HL-60/S4 (cell line): ENCODE data around the gene GRK6.

ENCODE experiments used
- in situ Hi-C: fragments of 300-500 bp; cut with MboI; formaldehyde crosslinking; loops from 2 replicates; pipeline ENCODE4 v1.14.3; 2022; ENCODE audit warnings: low sequenced_read_pairs

The GRK6 gene

DNA sequence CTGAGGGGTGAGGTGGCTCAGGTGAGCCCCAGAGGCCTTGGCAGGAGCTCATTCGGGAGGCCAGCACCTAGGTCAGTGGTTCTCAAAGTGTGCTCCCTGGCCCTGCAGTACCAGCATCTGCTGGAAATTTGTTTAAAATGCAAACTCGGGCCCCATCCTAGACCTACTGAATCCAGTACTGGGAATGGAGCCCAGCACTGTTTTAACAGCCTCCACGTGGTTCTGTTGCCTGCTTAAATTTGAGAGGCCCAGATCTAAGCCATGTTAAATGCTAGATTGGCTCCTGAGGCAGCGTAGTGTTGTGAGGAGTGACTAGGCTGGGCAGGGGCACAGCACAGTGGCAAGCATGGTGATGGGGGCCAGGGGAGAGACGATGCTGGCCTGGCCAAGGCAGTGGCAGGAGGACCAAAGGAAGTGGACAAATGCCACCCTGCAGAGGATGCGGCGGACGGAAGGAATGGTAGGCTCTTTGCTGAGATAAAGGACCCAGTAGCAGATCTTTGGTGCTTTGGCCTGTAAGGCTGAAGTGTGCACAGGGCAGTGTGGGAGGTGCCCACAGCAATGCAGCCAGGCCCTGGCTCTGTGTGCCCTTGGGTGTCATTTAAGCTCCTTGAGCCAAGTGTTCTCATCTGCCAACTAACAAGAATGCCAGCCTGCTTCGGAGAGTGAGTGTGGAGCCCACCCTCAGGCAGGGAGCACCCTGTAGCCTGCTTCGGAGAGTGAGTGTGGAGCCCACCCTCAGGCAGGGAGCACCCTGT, 24.4 kb downstream of the GRK6 start:
- in situ Hi-C loops, result loop anchor here (5.0 kb wide), 1 partner anchor 59 kb away; no protein-coding TSS in a partner anchor

DNA sequence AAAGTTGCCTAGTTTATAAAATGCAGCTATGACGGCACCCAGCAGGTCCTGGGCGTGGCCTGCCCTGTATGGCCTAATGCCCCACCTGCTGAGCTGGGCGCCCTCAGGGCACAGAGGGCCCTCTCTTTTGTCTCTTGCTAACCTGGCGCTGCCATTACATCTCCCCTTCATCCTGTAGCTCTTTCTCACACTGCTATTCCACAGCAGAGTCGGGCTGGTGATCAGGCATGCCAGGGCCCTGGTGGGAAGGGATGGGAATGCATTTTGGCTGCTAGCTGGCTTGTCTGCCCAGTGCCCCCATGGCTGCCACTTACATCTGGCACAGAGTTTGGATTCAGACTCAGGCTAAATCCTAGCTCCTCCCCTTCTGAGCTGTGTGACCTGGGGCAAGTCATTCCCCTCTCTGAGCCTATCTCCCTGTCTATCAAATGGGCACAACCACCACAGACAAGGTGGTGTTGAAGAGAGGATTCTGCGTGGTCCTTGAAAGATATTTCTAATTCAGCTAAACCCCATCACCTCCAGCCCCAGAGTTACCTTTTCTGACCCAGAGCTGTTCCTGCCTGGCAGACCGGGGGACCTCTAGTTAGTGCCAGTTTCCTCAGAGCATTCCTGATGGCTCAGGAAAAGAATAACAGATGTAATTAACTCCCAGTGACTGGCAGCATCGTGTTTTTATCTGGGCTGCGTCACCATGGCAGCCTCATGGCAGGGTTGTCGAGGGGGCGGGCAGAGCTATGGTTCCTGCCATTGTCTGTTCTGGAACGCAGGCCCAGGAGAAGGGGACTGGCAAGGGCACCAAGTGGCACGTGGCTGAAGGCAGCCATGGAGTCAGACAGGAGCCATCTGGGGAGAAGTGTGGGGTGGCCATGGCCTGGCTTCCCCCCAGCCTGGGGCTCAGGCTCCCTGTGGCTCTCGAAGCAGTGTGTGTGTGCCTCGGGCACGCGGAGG, 26.5 kb downstream of the GRK6 start:
- in situ Hi-C loops, result loop anchor here (5.0 kb wide), 1 partner anchor 61 kb away; no protein-coding TSS in a partner anchor

DNA sequence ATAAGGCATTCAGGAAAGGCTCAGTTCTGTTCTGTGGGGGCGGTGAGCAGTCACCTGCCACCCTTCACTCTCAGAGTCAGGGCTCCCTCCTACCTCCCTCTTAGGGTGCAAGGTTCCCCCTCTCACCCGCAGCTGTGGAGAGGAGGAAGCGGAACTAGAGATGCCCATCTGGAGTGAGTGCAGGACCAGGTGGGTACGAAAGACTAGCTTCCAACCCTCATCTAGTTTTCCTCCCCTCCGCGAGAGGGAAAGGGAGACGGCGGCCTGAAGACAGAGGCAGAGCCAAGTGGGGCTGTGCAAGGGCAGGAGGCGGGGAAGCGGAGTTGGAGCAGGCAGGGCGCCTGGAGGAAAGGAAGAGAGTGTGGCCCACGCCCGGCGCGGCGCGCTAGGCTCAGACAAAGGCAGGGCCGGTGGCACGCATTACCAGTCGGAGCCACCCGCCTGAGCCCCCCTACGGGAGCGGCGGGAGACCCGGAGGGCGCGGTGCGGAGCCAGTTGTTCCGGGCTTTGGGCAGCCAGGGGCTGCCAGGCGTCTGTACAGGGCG, 27.4 kb downstream of the GRK6 start:
- in situ Hi-C loops, result loop anchor here (5.0 kb wide), 1 partner anchor 62 kb away; no protein-coding TSS in a partner anchor

DNA sequence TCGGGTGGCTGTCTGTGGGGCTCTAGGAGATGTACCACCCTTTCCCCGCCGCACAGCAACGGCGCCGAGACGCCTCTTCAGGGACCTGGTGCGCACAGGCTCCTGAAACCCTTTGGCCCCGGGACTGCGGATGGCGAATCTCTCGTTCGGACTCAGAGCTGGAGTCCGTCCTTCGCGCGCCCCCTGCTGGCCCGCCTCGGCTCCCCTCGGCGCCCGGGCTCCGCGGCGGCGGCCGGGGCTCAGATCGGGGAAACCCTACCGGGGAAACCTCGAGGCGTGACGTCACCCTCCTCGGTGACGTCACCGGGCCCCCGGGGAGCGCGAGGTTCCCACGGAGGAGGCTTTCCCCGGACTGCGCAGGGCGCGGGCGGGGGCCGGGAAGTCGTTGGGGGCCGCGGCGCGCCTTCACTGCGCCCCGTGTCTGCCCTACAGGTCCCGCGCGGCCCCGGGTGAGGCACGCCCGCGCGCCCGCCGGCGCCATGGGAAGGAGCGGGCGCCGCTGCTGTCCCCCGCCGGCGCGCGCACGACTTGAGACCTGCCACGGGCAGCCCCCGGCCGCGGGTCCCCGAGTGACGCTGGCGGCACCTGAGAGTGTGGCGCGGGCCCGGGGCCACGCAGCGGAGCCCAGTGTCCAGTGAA, 28.0 kb downstream of the GRK6 start:
- in situ Hi-C loops, result loop anchor here (5.0 kb wide), 1 partner anchor 62 kb away; no protein-coding TSS in a partner anchor

DNA sequence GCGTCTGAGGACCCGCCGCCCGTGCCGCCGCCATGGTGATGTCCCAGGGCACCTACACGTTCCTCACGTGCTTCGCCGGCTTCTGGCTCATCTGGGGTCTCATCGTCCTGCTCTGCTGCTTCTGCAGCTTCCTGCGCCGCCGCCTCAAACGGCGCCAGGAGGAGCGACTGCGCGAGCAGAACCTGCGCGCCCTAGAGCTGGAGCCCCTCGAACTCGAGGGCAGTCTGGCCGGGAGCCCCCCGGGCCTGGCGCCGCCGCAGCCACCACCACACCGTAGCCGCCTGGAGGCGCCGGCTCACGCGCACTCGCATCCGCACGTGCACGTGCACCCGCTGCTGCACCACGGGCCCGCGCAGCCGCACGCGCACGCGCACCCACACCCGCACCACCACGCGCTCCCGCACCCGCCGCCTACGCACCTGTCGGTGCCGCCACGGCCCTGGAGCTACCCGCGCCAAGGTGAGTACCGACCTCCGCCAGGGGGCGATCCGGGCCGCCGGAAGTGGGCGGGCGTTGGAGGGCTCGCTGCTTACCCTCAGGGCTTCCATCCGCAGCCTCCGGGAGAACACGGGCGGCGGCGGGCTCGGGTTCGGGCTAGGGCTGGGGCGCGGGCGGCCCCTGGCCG, 28.7 kb downstream of the GRK6 start:
- in situ Hi-C loops, result no loop called here

DNA sequence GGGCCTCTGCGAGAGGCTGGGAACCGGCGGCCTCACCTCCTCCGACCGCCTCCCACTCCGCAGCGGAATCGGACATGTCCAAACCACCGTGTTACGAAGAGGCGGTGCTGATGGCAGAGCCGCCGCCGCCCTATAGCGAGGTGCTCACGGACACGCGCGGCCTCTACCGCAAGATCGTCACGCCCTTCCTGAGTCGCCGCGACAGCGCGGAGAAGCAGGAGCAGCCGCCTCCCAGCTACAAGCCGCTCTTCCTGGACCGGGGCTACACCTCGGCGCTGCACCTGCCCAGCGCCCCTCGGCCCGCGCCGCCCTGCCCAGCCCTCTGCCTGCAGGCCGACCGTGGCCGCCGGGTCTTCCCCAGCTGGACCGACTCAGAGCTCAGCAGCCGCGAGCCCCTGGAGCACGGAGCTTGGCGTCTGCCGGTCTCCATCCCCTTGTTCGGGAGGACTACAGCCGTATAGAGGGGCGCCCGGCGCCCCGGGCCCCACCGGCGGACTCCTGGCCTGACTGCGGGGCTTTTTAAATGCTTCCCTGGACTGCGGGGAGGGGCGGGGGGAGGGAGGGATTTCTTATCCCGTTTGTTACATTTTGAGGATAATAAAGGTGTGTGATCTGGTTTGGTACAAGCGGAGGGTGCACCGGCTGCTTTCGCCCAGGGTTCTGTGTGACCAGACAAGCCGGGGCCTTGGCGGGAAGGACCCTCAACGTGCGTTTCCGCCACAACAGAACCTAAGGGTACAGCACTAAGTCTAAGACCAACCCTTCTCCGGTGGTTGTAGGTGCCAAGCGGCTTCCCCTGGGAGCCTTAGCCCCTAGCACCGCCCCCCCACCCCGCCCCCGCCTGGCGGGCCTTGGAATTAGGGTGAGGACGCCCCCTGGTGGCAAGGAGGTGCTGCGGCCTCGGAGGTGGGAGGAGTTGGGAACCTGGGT, 29.4 kb downstream of the GRK6 start:
- in situ Hi-C loops, result no loop called here

DNA sequence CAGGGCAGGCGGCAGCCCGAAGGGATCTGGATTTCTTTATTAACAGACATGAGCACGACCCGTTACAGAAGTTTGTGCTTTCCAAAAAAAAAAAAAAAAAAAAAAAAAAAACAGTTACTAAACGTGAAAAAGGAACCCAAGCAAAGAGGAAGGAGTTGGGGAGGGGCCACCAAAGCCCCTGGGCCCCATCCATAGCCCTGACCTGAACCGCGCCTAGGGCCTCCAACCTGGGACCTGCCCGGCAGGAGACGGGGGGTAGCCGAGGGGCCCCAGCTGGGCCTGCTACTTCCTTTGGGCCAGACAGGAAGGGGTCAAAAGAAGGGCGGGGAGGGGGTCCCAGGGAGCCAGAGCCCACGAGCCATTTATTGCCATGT, 30.1 kb downstream of the GRK6 start:
- in situ Hi-C loops, result no loop called here

DNA sequence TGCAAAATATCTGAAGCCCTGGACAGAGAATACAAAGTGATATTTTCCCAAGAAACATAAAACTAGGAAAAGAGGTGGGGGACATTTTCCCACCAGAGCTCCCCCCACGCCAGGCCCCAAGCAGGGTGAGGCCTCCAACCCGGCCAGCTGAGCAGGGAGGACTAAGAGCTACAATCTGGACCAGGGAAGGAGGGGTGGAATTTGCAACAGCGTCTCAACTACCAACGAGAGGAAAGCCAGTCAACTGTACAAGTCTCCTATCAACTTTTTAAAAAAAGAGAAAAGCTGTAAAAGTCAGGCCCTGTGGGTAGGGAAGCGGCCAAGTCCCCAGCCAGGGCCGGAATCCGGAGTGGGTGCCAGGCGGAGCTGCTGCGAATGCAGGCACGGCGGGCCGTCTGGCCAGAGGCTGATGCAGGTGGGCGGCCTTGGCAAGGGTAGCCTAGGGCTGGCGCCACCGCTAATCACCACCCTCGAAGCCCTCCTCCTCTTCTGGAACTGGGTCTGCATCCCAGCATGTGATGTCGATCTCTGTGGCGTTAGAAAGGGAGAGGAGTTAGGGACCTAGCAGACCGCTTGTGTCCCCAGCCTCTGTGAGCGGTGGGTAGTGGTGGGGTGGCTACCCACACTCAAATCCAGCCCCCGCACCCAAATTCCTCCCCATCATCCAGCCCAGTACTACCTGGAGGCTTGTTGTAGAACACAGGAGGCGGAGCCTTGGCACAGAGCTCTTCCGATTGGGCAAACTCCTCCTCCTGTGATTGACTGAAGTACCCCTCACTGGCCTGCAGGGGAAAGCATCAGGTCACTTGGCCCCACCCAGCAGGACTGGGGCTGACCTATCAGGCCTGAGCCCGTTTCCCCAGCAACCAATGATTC, 30.7 kb downstream of the GRK6 start:
- in situ Hi-C loops, result no loop called here

DNA sequence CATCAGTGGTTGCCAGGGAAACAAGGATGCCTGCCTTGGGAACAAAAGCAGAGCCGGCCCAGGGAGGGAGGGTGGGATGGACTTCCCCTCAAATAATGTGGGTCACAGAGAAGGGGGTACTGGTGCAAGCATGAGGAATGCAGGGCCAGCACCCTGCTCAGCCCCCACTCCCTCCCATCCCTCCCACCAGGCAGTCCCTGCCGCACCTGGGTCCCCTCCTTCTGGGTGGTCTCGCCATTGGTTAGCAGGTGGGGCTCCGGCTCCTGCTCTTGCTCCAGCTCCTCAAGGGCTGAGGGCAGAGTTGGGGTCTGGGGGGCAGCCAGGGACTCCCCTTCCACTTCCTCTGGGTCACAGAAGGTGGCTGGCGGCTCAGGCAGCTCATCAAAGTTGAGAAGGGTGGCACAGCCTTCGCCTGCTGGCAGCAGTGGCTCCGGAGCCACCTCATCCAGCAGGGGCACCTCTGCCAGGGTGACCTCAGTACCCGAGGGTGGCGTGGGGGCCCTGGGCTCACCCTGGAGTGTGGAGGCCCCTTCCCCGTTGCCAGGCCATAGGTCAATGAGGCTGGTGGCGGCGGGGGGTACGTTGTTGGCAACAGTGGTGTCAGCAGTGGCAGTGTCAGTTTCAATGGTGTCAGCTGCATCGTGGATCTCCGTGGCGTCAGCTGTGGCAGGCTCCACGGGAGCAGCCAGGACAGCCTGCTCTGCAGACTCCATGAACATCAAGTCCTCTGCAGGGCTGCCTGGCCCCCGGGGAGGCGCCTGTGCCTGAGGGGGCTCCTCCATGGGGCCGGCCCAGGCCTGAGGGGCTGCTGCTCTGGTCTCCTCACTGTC, 31.6 kb downstream of the GRK6 start:
- in situ Hi-C loops, result no loop called here

DNA sequence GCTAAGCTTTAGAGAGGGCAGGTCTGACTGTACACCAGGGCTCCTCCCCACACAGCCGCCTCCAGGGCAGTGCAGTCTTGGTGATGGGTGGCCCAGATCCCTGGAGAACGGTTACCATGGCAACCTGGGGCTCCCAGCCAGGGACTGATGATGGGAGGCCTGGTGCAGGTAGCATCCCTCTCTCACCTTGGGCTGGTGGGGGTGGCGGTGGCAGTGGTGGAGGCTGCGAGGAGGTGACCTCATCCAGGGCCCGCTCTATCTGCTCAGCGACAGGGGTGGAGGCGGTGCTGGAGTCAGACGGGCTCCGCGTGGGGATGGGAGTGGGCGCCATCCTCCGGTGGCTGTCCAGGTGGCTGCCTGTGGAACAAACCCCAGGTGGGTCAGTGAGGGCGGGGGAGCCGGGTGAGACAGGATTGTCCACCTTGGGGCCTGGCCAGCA, 32.5 kb downstream of the GRK6 start:
- in situ Hi-C loops, result no loop called here

DNA sequence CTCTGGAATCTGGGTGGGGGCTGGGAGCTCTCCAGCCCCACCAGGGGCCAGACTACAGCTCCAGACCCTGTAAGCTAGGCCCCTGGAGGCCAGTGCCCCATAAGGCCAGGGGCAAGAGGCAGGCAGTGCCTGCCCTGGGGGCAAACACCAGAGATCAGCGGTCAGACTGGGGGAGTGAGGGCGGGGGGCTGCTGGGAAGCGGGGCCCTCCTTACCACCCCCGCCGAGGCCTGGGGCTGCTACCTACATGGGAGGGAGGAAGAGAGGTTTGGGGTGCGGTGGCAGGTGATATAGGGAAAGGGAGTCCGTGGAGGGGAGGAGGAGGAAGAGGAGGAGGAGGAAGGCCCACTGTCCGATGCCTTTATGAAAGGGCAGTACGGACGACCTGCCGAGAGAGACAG, 32.9 kb downstream of the GRK6 start:
- in situ Hi-C loops, result no loop called here

DNA sequence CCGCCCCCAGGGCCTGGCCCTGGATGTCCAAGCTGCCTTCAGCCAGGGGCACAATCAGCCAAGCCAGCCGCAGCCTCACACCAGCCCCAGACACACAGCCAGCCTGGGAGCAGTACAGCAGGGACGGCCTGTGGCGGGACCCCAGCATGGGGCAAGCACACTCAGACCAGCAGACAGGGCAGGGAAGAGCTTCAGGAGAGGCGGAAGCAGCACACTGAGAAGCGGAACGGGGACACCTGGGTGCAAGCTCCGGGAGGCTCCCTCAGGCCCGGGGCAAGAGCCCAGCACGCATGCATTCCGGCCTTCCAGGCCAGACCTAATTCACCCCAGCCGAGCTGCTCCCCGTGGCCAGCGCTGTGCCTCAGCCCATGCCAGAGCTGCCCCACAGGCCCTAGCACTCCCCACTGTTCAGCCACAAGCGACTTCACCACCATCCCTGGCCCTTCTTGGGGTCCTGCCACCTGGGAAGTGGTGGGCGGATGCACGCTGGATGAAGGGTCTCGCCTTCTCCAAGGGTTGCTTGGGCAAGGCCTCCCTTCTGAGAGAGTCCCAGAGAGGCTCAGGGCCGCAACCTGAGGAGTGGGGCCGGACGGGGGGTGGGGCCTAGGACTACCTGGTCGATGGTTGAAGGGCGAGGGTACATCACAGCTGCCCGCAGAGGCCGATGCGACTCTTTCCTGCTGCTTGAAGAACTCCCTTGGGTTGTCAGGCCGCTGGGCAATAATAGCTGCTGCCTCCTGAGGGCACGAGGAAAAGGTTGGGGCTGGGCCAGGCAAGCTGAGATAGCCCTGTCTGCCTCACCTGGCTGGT, 33.5 kb downstream of the GRK6 start:
- in situ Hi-C loops, result no loop called here

DNA sequence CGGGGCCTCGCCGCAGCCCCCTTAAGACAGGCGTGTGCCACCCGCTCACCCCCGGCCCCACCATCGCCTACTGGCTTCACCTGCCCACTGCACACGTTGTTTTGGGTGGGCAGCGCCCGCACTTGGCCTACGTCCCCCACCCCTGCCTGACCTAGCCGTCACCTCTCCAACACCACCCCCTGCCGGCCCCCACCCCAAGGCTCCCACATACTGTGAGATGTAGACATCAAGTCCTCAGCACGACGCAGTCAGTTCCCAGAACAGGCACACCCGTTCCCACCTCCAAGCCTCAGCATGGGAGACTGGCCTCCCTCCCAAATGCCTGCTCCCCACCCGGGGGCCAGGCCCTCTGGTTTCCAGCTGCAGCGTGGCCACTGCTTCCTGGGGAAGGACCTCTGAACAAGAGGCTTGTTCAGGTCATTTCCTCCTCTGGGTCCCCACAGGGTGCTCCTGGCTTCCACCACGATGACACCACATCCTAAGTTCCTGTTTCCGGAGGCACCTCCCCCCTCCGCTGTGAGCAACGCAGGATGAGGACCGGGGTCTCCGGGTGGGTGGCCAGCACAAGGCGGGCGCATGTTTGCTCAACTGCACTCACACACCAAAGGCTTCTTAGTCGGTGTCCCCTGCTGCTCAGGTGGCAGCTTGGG, 35.7 kb downstream of the GRK6 start:
- in situ Hi-C loops, result no loop called here

DNA sequence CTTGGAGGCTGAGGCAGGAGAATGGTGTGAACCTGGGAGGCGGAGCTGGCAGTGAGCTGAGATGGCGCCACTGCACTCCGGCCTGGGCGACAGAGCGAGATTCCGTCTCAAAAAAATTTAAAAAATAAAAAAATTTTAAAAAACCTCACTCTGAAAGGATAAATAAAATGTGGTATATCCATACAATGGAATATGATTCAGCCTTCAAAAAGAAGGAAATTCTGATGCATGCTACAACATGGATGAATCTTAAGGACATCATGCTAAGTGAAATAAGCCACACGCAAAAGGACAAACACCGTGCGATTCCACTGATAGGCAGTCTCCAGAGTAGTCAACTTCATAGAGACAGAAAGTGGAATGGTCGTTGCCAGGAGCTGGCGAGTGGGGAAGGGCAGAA, 38.6 kb downstream of the GRK6 start:
- in situ Hi-C loops, result no loop called here

DNA sequence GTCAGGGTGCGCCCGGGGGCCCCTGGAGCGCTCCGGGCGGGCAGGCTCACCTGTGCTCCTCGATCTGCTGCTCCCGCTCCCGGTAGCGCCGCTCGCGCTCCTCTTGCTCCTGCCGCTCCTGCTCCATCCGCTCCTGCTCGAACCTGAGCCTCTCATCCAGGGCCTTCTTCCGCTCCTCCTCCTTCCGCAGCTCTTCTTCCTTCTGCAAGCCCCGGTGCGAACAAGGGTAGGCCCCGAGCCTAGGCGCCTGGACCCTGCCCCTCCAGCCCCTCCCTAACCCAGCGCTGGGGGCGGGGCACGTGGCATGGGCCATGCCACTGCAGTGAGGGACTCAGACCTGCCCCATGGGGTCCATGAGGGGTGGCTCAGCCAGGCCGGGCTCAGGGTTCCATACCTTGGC, 40.4 kb downstream of the GRK6 start:
- in situ Hi-C loops, result no loop called here

DNA sequence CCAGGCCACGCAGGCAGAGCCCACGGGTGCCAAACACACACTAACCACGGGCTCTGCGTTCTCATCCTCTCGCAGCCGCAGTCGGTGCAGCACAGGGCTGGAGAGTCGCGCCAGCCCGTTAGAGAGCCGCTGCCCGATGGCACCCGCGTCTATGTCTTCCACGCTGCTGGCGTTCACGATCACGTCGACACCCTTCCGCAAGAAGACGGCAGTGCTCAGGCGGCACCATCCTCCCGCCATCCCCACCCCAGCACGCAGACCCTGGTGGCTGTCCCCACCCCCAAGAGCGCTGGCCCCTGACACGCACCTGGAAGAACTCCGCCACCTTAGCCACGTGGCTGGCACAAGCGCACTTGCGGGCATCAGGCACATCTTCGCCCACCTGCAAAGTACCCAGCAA, 41.0 kb downstream of the GRK6 start:
- in situ Hi-C loops, result no loop called here
